ENCODE data around the gene DHRSX.
"Not testable (repeated sequence)": the region's sequence is repeated elsewhere in the genome, so short reads cannot be mapped to it uniquely, and the experiment has no call there.

Gene DHRSX

GRCh38 chrX:2483398-2484060 lies 17.2 kb downstream of the DHRSX start:
- Histone ChIP-seq H3K9me3 (ENCODE audit: control insufficient read depth, insufficient read depth, low read length) (no peaks in the 10 kb centered on the region), H3K36me3 (ENCODE audit: insufficient read depth, low read length) (peaks cover 7% of the 10 kb centered on the region), H3K4me1 (ENCODE audit: insufficient read depth, low read length) (0 out of 2 replicates have a peak, but pooled peaks cover 7% of the 10 kb centered on the region), H3K9ac (ENCODE audit: low read depth, low read length) (no peak overlapping the region)

DNA sequence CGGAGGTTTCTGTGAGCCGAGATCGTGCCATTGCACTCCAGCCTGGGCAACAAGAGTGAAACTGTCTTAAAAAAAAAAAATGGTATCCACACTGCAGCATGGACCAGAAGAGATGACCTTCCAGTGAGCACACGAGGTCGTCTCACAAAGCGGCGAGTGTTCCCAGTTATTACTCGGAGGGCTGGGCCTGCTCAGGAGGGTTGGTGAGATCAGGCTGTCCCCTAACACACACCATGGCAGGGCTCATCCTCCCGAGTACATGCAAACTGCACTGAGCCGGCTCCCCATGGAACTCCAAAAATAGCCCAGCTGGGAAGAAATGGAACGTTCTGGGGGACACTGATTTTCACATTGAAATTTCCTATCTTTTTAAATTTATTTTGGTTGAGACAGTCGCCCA lies 19.2 kb downstream of the DHRSX start:
- not testable (repeated sequence) for H3K4me1 ChIP-seq (ENCODE audit: insufficient read depth, low read length); H3K36me3 ChIP-seq (ENCODE audit: insufficient read depth, low read length); H3K9ac ChIP-seq (ENCODE audit: low read depth, low read length); H3K9me3 ChIP-seq (ENCODE audit: control insufficient read depth, insufficient read depth, low read length)

GRCh38 chrX:2479982-2480381 lies 20.8 kb downstream of the DHRSX start:
- not testable (repeated sequence) for H3K4me1 ChIP-seq (ENCODE audit: insufficient read depth, low read length); H3K9ac ChIP-seq (ENCODE audit: low read depth, low read length); H3K36me3 ChIP-seq (ENCODE audit: insufficient read depth, low read length); H3K9me3 ChIP-seq (ENCODE audit: control insufficient read depth, insufficient read depth, low read length)

DNA sequence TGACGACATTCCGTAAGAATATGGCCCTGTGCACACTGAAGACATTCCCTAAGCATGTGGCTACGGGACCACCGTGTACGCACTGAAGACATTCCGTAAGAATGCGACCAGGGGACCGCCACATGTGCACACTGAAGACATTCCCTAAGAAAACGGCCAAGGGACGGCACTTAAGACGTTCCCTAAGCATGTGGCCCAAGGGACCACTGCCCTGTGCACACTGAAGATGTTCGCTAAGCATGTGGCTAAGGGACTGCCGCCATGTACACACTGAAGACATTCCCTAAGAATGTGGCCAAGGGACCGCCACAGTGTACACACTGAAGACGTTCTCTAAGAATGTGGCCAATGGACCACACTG lies 21.4 kb downstream of the DHRSX start:
- Histone ChIP-seq H3K9me3 (ENCODE audit: control insufficient read depth, insufficient read depth, low read length) (no peaks in the 10 kb centered on the region), H3K36me3 (ENCODE audit: insufficient read depth, low read length) (no peaks in the 10 kb centered on the region), H3K4me1 (ENCODE audit: insufficient read depth, low read length) (no peaks in the 10 kb centered on the region), H3K9ac (ENCODE audit: low read depth, low read length) (no peak overlapping the region)

DNA sequence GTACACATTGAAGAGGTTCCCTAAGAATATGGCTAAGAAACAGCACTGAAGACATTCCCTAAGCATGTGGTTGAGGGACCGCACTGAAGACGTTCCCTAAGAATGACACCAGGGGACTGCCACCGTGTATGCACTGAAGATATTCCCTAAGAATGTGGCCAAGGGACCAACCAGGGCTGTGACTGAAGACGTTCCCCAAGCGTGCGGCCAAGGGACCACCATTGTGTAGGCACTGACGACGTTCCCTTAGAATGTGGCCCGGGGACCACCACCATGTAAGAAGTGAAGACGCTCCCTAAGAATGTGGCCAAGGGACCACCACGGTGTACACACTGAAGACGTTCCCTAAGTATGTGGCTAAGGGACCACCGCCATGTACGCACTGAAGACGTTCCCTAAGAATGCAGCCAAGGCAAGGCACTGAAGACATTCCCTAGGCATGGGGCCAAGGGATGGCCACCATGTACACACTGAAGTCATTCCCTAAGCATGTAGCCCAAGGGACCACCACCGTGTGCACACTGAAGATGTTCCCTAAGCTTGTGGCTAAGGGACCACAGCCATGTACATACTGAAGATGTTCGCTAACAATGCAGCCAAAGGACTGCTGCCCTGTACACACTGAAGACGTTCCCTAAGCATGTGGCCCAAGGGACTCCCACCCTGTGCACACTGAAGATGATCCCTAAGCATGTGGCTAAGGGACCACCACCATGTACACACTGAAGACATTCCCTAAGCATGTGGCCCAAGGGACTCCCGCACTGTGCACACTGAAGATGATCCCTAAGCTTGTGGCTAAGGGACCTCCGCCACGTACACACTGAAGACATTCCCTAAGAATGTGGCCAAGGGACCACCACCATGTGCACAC lies 22.0 kb downstream of the DHRSX start:
- Histone ChIP-seq H3K9ac (ENCODE audit: low read depth, low read length) (no peak overlapping the region), H3K4me1 (ENCODE audit: insufficient read depth, low read length) (no peaks in the 10 kb centered on the region; the same call in 1 of the 2 replicates), H3K36me3 (ENCODE audit: insufficient read depth, low read length) (no peaks in the 10 kb centered on the region), H3K9me3 (ENCODE audit: control insufficient read depth, insufficient read depth, low read length) (no peaks in the 10 kb centered on the region)

DNA sequence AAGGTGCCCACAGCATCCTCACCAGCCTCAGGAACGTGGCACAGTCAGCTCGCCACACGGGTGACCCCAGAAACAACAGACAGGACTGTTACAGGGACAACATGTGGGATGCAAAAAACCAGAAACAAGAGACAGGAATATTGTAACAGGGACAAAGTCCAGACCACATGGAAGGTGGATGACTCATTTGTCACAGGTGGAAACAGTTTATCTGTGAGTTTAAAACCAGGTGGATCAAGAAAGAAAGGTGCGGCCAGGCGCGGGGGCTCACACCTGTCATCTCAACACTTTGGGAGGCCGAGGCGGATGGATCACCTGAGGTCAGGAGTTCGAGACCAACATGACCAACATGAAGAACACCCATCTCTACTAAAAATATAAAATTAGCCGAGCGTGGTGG lies 23.5 kb downstream of the DHRSX start:
- not testable (repeated sequence) for H3K4me1 ChIP-seq (ENCODE audit: insufficient read depth, low read length); H3K9me3 ChIP-seq (ENCODE audit: control insufficient read depth, insufficient read depth, low read length); H3K36me3 ChIP-seq (ENCODE audit: insufficient read depth, low read length); H3K9ac ChIP-seq (ENCODE audit: low read depth, low read length)

DNA sequence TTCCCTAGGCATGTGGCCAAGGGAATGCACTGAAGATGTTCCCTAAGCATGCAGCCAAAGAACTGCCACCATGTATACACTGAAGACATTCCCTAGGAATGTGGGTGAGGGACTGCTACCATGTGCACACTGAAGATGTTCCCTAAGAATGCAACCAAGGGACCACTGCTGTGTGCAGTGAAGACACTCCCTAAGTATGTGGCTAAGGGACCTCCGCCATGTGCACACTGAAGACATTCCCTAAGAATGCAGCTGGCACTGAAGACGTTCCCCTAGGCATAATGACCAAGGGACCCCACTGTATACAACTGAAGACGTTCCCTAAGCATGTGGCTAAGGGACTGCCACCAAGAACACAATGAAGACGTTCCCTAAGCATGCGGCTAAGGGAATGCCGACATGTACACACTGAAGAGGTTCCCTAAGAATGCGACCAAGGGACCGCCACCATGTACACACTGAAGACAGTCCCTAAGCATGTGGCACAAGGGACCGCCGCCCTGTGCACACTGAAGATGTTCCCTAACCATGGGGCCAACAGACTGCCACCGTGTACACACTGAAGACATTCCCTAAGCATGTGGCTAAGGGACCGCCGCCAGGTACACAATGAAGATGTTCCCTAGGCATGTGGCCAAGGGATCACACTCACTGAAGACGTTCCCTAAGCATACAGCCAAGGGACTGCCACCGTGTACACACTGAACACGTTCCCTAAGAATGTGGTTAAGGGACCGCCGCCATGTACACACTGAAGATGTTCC lies 25.6 kb downstream of the DHRSX start:
- Histone ChIP-seq H3K36me3 (ENCODE audit: insufficient read depth, low read length) (no peaks in the 10 kb centered on the region), H3K9me3 (ENCODE audit: control insufficient read depth, insufficient read depth, low read length) (no peaks in the 10 kb centered on the region), H3K9ac (ENCODE audit: low read depth, low read length) (no peak overlapping the region), H3K4me1 (ENCODE audit: insufficient read depth, low read length) (no peaks in the 10 kb centered on the region; the same call in 1 of the 2 replicates)

DNA sequence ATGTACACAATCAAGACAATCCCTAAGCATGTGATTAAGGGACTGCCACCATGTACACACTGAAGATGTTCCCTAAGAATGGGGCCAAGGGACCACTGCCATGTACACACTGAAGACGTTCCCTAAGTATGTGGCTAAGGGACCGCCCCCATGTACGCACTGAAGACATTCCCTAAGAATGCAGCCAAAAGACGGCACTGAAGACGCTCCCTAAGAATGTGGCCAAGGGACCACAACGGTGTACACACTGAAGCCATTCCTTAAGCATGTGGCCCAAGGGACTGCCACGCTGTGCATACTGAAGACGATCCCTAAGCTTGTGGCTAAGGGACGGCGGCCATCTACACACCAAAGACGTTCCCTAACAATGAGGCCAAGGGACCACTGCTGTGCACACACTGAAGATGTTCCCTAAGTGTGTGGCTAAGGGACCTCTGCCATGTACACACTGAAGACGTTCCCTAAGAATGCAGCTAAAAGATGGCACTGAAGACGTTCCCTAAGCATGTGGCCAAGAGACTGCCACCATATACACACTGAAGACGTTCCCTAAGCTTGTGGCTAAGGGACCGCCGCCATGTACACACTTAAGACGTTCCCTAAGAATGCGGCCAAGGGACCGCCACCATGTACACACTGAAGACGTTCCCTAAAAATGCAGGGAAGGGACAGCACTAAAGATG lies 26.4 kb downstream of the DHRSX start:
- no peaks in the 10 kb centered on the region; the same call in 1 of the 2 replicates for H3K4me1 ChIP-seq (ENCODE audit: insufficient read depth, low read length)
- no peak overlapping the region for H3K9ac ChIP-seq (ENCODE audit: low read depth, low read length)
- no peaks in the 10 kb centered on the region for H3K36me3 ChIP-seq (ENCODE audit: insufficient read depth, low read length)
- no peaks in the 10 kb centered on the region for H3K9me3 ChIP-seq (ENCODE audit: control insufficient read depth, insufficient read depth, low read length)

DNA sequence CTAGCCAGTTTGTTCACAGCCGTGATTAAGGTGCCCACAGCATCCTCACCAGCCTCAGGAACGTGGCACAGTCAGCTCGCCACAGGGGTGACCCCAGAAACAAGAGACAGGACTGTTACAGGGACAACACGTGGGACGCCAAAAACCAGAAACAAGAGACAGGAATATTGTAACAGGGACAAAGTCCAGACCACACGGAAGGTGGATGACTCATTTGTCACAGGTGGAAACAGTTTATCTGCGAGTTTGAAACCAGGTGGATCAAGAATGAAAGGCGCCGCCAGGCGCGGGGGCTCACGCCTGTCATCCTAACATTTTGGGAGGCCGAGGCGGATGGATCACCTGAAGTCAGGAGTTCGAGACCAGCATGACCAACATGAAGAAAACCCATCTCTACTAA lies 27.7 kb downstream of the DHRSX start:
- not testable (repeated sequence) for H3K9me3 ChIP-seq (ENCODE audit: control insufficient read depth, insufficient read depth, low read length); H3K9ac ChIP-seq (ENCODE audit: low read depth, low read length); H3K36me3 ChIP-seq (ENCODE audit: insufficient read depth, low read length); H3K4me1 ChIP-seq (ENCODE audit: insufficient read depth, low read length)

DNA sequence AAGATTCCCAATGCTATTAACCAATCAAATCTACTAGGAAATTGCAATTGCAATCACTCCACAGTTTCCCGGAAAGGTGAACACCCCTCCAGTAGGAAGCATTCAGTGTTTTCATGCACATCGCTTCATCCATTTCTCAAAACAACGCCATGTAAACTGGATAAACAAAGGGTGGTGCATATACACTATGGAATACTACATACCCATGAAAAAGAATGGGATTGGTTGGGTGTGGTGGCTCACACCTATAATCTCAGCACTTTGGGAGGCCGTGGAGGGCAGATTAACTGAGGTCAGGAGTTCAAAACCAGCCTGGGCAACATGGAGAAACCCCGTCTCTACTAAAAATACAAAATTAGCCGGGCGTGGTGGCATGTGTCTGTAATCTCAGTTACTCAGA lies 29.1 kb downstream of the DHRSX start:
- Histone ChIP-seq H3K9me3 (ENCODE audit: control insufficient read depth, insufficient read depth, low read length) (peaks cover 2% of the 10 kb centered on the region; the same call in 1 of the 2 replicates), H3K4me1 (ENCODE audit: insufficient read depth, low read length) (no peaks in the 10 kb centered on the region; the same call in 1 of the 2 replicates), H3K36me3 (ENCODE audit: insufficient read depth, low read length) (no peaks in the 10 kb centered on the region), H3K9ac (ENCODE audit: low read depth, low read length) (no peak overlapping the region)

DNA sequence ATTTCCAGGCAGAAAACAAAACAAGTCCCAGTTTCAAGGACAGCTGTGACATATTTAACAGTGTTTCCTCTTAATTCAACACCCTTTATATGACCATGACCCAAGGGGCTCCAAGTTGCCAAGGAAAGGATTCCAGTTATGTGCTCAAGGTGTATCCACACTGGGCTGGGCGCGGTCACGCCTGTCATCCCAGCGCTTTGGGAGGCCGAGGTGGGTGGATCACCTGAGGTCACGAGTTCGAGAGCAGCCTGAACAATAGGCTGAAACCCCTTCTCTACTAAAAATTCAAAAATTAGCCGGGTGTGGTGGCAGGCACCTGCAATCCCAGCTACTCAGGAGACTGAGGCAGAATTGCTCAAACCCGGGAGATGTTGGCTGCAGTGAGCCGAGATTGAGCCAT lies 29.6 kb downstream of the DHRSX start:
- H3K9ac ChIP-seq (ENCODE audit: low read depth, low read length); H3K4me1 ChIP-seq (ENCODE audit: insufficient read depth, low read length); H3K9me3 ChIP-seq (ENCODE audit: control insufficient read depth, insufficient read depth, low read length); H3K36me3 ChIP-seq (ENCODE audit: insufficient read depth, low read length): not testable (repeated sequence)

DNA sequence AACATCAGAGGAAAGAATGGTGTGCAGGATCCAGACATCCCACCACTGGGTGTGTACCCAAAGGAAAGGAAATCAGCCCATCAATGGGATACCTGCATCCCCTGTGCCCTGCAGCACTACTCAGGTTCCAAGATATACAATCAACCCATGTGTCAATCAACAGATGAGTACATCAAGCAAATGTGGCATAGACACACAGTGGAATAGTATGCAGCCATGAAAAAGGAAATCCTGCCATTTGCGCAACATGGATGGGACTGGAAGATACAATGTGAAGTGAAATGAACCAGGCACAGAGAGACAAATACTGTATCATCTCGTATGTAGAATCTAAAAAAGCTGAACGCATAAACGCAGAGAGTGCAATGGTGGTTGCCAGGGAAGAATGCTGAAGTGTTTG lies 30.9 kb downstream of the DHRSX start:
- H3K9me3 ChIP-seq (ENCODE audit: control insufficient read depth, insufficient read depth, low read length); H3K9ac ChIP-seq (ENCODE audit: low read depth, low read length); H3K36me3 ChIP-seq (ENCODE audit: insufficient read depth, low read length); H3K4me1 ChIP-seq (ENCODE audit: insufficient read depth, low read length): not testable (repeated sequence)

DNA sequence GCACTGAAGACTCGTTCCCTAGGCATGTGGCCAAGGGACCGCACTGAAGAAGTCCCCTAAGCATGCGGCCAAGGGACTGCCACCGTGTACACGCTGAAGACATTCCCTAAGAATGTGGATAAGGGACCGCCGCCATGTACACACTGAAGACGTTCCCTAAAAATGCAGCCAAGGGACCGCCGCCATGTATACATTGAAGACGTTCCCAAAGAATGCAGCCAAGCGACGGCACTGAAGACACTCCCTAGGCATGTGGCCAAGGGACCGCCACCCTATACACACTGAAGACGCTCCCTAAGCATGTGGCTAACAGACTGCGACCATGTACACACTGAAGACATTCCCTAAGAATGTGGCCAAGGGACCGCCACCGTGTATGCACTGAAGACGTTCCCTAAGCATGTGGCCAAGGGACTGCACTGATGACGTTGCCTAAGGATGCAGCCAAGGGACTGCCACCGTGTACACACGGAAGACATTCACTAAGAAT lies 31.5 kb downstream of the DHRSX start:
- H3K9me3 ChIP-seq (ENCODE audit: control insufficient read depth, insufficient read depth, low read length): peaks cover 2% of the 10 kb centered on the region; the same call in 1 of the 2 replicates
- H3K4me1 ChIP-seq (ENCODE audit: insufficient read depth, low read length): no peaks in the 10 kb centered on the region; the same call in 1 of the 2 replicates
- H3K9ac ChIP-seq (ENCODE audit: low read depth, low read length): no peak overlapping the region
- H3K36me3 ChIP-seq (ENCODE audit: insufficient read depth, low read length): no peaks in the 10 kb centered on the region

Measured in ES-I3 (cell line).